Activated naive CD8-positive, alpha-beta T cell treated with anti-CD3 and anti-CD28 coated beads, Interleukin-2, amount 50 U/mL, for 24 hours (primary cell): ENCODE data around the gene PLK3.

Experiments
- ATAC-seq: fragments of 150-1000 bp; cut with Tn5 transposase; one replicate; pipeline ENCODE4 v1.10.0; 2021
- DNase-seq: peaks from one replicate; pipeline ENCODE4 v3.0.0; 2021
- H3K27ac Mint-ChIP-seq: one replicate; pipeline ENCODE4 v1.8.0; 2021; ENCODE audit warnings: mild to moderate bottlenecking, mixed read lengths
- H3K27me3 Mint-ChIP-seq: one replicate; pipeline ENCODE4 v1.8.0; 2021; ENCODE audit warnings: mixed read lengths
- H3K36me3 Mint-ChIP-seq: one replicate; pipeline ENCODE4 v1.8.0; 2021; ENCODE audit warnings: low read depth, mixed read lengths
- H3K4me1 Mint-ChIP-seq: one replicate; pipeline ENCODE4 v1.8.0; 2021; ENCODE audit warnings: mixed read lengths
- H3K4me3 Mint-ChIP-seq: one replicate; pipeline ENCODE4 v1.8.0; 2021; ENCODE audit warnings: mild to moderate bottlenecking, moderate library complexity, mixed read lengths
- H3K9me3 Mint-ChIP-seq: one replicate; pipeline ENCODE4 v1.8.0; 2021; ENCODE audit warnings: mixed read lengths

Gene PLK3

GRCh38 chr1:44842862-44843655 lies 42.9 kb downstream of the PLK3 start, which contains the start of gene PTCH2:
TSS of gene PTCH2 (minus strand) at chr1:44843253. CDS start at chr1:44842932, 321 bp downstream.
- H3K4me1 Mint-ChIP-seq: peaks cover 5% of the 10 kb centered on the region
- no peaks in the 10 kb centered on the region for H3K9me3 Mint-ChIP-seq
- DNase-seq (peak; percentile 48), ATAC-seq (peak; percentile 70)
- no peaks in the 10 kb centered on the region for H3K36me3 Mint-ChIP-seq
- no peak within 1 kb of the TSS for H3K27ac Mint-ChIP-seq
- peaks cover 9% of the 10 kb centered on the region for H3K27me3 Mint-ChIP-seq
- H3K4me3 Mint-ChIP-seq: peak within 1 kb of the TSS; percentile 42

GRCh38 chr1:44846985-44847384 lies 46.8 kb downstream of the PLK3 start:
- Mint-ChIP-seq H3K27me3 (peaks cover 4% of the 10 kb centered on the region), H3K4me1 (peaks cover 15% of the 10 kb centered on the region), H3K9me3 (no peaks in the 10 kb centered on the region), H3K4me3 (no peak overlapping the region), H3K27ac (no peak overlapping the region), H3K36me3 (peaks cover 3% of the 10 kb centered on the region)
- no peak for ATAC-seq
- DNase-seq: no peak

GRCh38 chr1:44847845-44848244 lies 47.7 kb downstream of the PLK3 start:
- Mint-ChIP-seq H3K27me3 (no peaks in the 10 kb centered on the region), H3K36me3 (peaks cover 5% of the 10 kb centered on the region), H3K9me3 (no peaks in the 10 kb centered on the region), H3K27ac (no peak overlapping the region), H3K4me1 (peaks cover 11% of the 10 kb centered on the region), H3K4me3 (no peak overlapping the region)
- DNase-seq: no peak
- ATAC-seq: no peak

- ATAC-seq: no peak
- no peaks in the 10 kb centered on the region for H3K27me3 Mint-ChIP-seq
- H3K36me3 Mint-ChIP-seq: peaks cover 5% of the 10 kb centered on the region
- no peak for DNase-seq
- no peaks in the 10 kb centered on the region for H3K9me3 Mint-ChIP-seq
- no peak overlapping the region for H3K27ac Mint-ChIP-seq
- H3K4me3 Mint-ChIP-seq: no peak overlapping the region
- peaks cover 11% of the 10 kb centered on the region for H3K4me1 Mint-ChIP-seq
Measured at GRCh38 chr1:44848456-44849181, 48.4 kb downstream of the PLK3 start.

GRCh38 chr1:44849575-44850132 lies 49.5 kb downstream of the PLK3 start:
- Mint-ChIP-seq H3K27me3 (no peaks in the 10 kb centered on the region), H3K36me3 (peaks cover 8% of the 10 kb centered on the region), H3K9me3 (no peaks in the 10 kb centered on the region), H3K4me1 (peaks cover 11% of the 10 kb centered on the region), H3K27ac (no peak overlapping the region), H3K4me3 (no peak overlapping the region)
- ATAC-seq (peak; percentile 59), DNase-seq (no peak)

DNA sequence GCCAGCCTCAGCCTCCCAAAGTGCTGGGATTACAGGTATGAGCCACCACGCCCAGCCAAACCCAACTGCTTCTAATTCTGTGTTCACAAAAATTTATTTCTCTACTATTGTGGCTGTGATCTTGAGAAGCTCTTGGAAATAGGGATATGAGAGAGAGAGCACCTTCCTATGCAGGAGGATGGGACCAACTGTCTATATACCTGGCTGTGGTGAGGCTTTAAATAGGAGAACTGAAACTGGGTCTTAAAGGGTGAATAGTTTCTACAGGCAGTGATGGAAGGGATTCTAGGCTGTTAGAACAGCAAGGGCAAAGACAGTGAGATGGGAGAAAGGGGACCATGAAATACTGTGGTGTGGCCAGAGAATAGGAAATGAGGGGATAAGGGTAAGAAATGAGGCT lies 51.1 kb downstream of the PLK3 start:
- Mint-ChIP-seq H3K27ac (no peak overlapping the region), H3K9me3 (no peaks in the 10 kb centered on the region), H3K27me3 (no peaks in the 10 kb centered on the region), H3K4me1 (peaks cover 11% of the 10 kb centered on the region), H3K4me3 (no peak overlapping the region), H3K36me3 (peaks cover 13% of the 10 kb centered on the region)
- DNase-seq (no peak), ATAC-seq (no peak)

DNA sequence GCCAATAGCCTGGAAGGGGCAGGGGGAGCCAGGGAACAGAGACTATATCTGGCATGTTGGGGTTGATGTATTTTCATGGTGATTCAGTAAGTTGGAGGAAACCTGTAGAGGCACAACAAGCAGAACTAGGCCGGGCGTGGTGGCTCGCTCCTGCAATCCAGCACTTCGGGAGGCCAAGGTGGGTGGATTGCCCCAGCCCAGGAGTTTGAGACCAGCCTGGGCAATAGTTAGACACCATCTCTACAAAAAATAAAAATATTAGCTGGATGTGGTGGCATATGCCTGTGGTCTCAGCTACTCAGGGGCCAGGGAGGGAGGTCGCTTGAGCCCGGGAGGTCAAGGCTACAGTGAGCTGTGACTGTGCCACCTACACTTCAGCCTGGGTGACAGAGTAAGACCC lies 53.0 kb downstream of the PLK3 start:
- no peaks in the 10 kb centered on the region for H3K9me3 Mint-ChIP-seq
- no peaks in the 10 kb centered on the region for H3K27me3 Mint-ChIP-seq
- peaks cover 11% of the 10 kb centered on the region for H3K4me1 Mint-ChIP-seq
- no peak for ATAC-seq
- DNase-seq: no peak
- H3K27ac Mint-ChIP-seq: no peak overlapping the region
- no peak overlapping the region for H3K4me3 Mint-ChIP-seq
- H3K36me3 Mint-ChIP-seq: peaks cover 25% of the 10 kb centered on the region

GRCh38 chr1:44854970-44855369 lies 54.8 kb downstream of the PLK3 start:
- Mint-ChIP-seq H3K4me1 (peaks cover 8% of the 10 kb centered on the region), H3K36me3 (peaks cover 25% of the 10 kb centered on the region), H3K27ac (no peak overlapping the region), H3K27me3 (no peaks in the 10 kb centered on the region), H3K9me3 (no peaks in the 10 kb centered on the region), H3K4me3 (no peak overlapping the region)
- no peak for ATAC-seq
- no peak for DNase-seq
